GM23338 (cell line): ENCODE measurements around the gene PLPP2. TPM values are rescaled to one million over a fixed set of nuclear protein-coding genes. Genes with fewer than 3 reads are reported as not detected.
A peak's percentile ranks its signal among the peaks of the same experiment; 100 is the strongest.

Experiments used
- ATAC-seq: fragments of 200-7000 bp; cut with Tn5 transposase; 3 replicates; pipeline ENCODE4 v1.9.1; 2020
- DNase-seq: peaks from one replicate; pipeline ENCODE4 v3.0.0-alpha.2; 2015; ENCODE audit warnings: low spot score
- H2AFZ ChIP-seq: fragments of 200-600 bp; sonication (generic); 2 replicates; pipeline ENCODE4 v1.8.0; 2016; ENCODE audit warnings: antibody characterized with exemption, mild to moderate bottlenecking, moderate library complexity
- H3F3A ChIP-seq: fragments of 200-600 bp; sonication (generic); replicated peaks from 2 replicates; pipeline ENCODE4 v1.8.0; 2017; ENCODE audit warnings: antibody characterized with exemption, mixed run types, low read depth
- H3K27ac ChIP-seq: fragments of 200-600 bp; sonication (generic); 2 replicates; pipeline ENCODE4 v1.6.1; 2016; ENCODE audit warnings: low read depth
- H3K27me3 ChIP-seq: fragments of 200-600 bp; sonication (generic); 2 replicates; pipeline ENCODE4 v1.8.0; 2016; ENCODE audit warnings: mild to moderate bottlenecking, mixed run types, moderate library complexity; ENCODE audit not compliant: insufficient read depth
- H3K36me3 ChIP-seq: fragments of 200-600 bp; sonication (generic); 2 replicates; pipeline ENCODE4 v1.8.0; 2016; ENCODE audit warnings: mild to moderate bottlenecking; ENCODE audit not compliant: insufficient read depth
- H3K4me1 ChIP-seq: fragments of 200-600 bp; sonication (generic); 2 replicates; pipeline ENCODE4 v1.8.0; 2016; ENCODE audit warnings: mild to moderate bottlenecking, moderate library complexity; ENCODE audit not compliant: insufficient read depth
- H3K4me2 ChIP-seq: fragments of 200-600 bp; sonication (generic); 2 replicates; pipeline ENCODE4 v1.7.1; 2017; ENCODE audit warnings: mixed run types
- H3K4me3 ChIP-seq: fragments of 200-600 bp; sonication (generic); 2 replicates; pipeline ENCODE4 v1.6.1; 2016; ENCODE audit warnings: mixed run types
- H3K79me2 ChIP-seq: fragments of 200-600 bp; sonication (generic); replicated peaks from 2 replicates; pipeline ENCODE4 v1.8.0; 2017; ENCODE audit warnings: mild to moderate bottlenecking; ENCODE audit not compliant: insufficient read depth
- H3K9me2 ChIP-seq: fragments of 200-600 bp; sonication (generic); 2 replicates; pipeline ENCODE4 v1.8.0; 2017; ENCODE audit not compliant: insufficient read depth
- H4K20me1 ChIP-seq: fragments of 200-600 bp; sonication (generic); replicated peaks from 2 replicates; pipeline ENCODE4 v1.8.0; 2017; ENCODE audit warnings: mild to moderate bottlenecking; ENCODE audit not compliant: insufficient read depth
- H3K27ac Mint-ChIP-seq: 2 replicates; pipeline ENCODE4 v1.8.0; 2020; ENCODE audit warnings: inconsistent platforms, mild to moderate bottlenecking, moderate library complexity, mixed read lengths
- H3K27me3 Mint-ChIP-seq: 3 replicates; pipeline ENCODE4 v1.8.0; 2022; ENCODE audit warnings: low read depth, mild to moderate bottlenecking, moderate library complexity, mixed read lengths, inconsistent platforms; ENCODE audit not compliant: insufficient read depth, poor library complexity
- H3K36me3 Mint-ChIP-seq: 3 replicates; pipeline ENCODE4 v1.8.0; 2021; ENCODE audit warnings: low read depth, mild to moderate bottlenecking, inconsistent platforms, moderate library complexity, mixed read lengths
- H3K4me1 Mint-ChIP-seq: 3 replicates; pipeline ENCODE4 v1.8.0; 2020; ENCODE audit warnings: mild to moderate bottlenecking, inconsistent platforms, mixed read lengths
- H3K4me3 Mint-ChIP-seq: 3 replicates; pipeline ENCODE4 v1.8.0; 2021; ENCODE audit warnings: moderate library complexity, mild to moderate bottlenecking, inconsistent platforms, mixed read lengths
- H3K9me3 Mint-ChIP-seq: 3 replicates; pipeline ENCODE4 v1.8.0; 2020; ENCODE audit warnings: moderate library complexity, mild to moderate bottlenecking, inconsistent platforms, mixed read lengths
- CREB1 ChIP-seq: fragments of 250-450 bp; sonication (Bioruptor Pico); IDR thresholded peaks from 2 replicates; pipeline ENCODE4 v1.5.0; 2020; ENCODE audit warnings: low read depth, mild to moderate bottlenecking, moderate library complexity
- CTCF ChIP-seq, 2 experiments: fragments of 200-600 bp in 1 of 2; sonication (generic) in 1 of 2; conservative IDR thresholded peaks; 2 replicates each; pipeline versions ENCODE4 v1.5.1 to v1.6.1; 2016 to 2017; ENCODE audit warnings: antibody characterized with exemption in 2 of 2, low read depth in 2 of 2, mild to moderate bottlenecking in 2 of 2, moderate library complexity in 1 of 2
- ETS1 ChIP-seq: IDR thresholded peaks from 2 replicates; pipeline ENCODE4 v1.6.1; 2016; ENCODE audit warnings: antibody characterized with exemption
- EZH2 ChIP-seq: fragments of 200-600 bp; sonication (generic); IDR thresholded peaks from one replicate; pipeline ENCODE4 v1.8.0; 2017; ENCODE audit warnings: antibody characterized with exemption, mild to moderate bottlenecking, low read depth; ENCODE audit not compliant: unreplicated experiment
- EZH2phosphoT487 ChIP-seq: fragments of 200-600 bp; sonication (generic); IDR thresholded peaks from one replicate; pipeline ENCODE4 v1.8.1; 2018; ENCODE audit warnings: antibody characterized with exemption; ENCODE audit not compliant: unreplicated experiment
- NANOG ChIP-seq: IDR thresholded peaks from 2 replicates; pipeline ENCODE4 v1.6.1; 2016; ENCODE audit warnings: antibody characterized with exemption, borderline replicate concordance
- POLR2AphosphoS5 ChIP-seq: IDR thresholded peaks from 2 replicates; pipeline ENCODE4 v1.6.1; 2016; ENCODE audit warnings: antibody characterized with exemption, low read depth
- REST ChIP-seq: IDR thresholded peaks from one replicate; pipeline ENCODE4 v1.6.1; 2018; ENCODE audit warnings: antibody characterized with exemption; ENCODE audit not compliant: unreplicated experiment
- STAT1 ChIP-seq: IDR thresholded peaks from one replicate; pipeline ENCODE4 v1.6.1; 2016; ENCODE audit warnings: antibody characterized with exemption; ENCODE audit not compliant: unreplicated experiment
- ZNF114 ChIP-seq: fragments of 250-450 bp; sonication (Bioruptor Pico); IDR thresholded peaks from 2 replicates; pipeline ENCODE4 v1.5.0; 2020; ENCODE audit warnings: mild to moderate bottlenecking, moderate library complexity
- polyA plus RNA-seq: library from polyadenylated mRNA; unstranded; fragments of >200 nt; fragmentation: Nextera tagmentation; extraction: Ambion mirVana; gene quantifications from 2 replicates; pipeline ENCODE4 v1.2.1, GENCODE V29; 2016
- total RNA-seq: library from RNA; depleted of rRNA; stranded (reverse); fragments of >200 nt; shearing (Covaris generic); gene quantifications from 2 replicates; pipeline ENCODE4 v1.2.3, GENCODE V29; 2014

PLPP2 gene
- total and polyA plus RNA-seq, 2 experiments from 2014 or later, result 58.3 to 82.6 TPM

DNA sequence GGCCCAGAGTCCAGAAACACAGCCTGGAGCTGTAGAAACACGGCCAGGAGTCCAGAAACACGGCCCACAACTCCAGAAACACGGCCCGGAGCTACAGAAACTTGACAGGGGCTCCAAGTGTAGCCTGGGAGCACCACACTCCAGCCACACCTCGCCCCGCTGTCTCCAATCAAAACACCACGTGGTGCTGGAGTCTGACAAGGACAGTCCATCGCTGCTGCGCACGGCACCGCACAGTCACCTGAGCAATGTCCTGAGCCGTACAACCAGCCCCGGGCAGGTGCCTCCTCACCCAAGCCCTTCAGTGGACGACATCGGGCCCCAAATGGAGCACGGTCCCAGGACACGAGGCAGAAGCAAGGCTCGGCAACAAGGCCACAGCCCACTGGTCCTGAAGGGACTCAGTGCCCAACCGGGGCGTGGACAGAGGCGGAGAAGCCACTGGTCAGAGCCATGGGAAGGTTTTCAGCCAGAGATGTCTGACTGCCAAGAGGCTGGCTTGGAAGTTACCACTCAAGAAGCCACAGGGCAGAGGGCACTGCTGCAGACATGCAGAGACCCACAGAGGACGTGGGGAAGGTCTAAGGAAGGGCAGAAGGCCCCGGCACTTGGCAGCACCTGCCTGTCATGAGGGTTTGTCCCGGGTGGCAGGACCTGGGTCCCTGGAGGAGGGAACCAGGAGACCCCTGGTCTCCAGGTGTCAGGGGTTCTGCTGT, 19.7 kb upstream of the PLPP2 start:
- Histone ChIP-seq H3K4me1 (no peaks in the 10 kb centered on the region), H3F3A (no peaks in the 10 kb centered on the region), H3K36me3 (no peaks in the 10 kb centered on the region), H3K79me2 (peaks cover 15% of the 10 kb centered on the region), H3K4me3 (no peak overlapping the region), H4K20me1 (no peaks in the 10 kb centered on the region), H3K4me2 (no peak overlapping the region), H3K27me3 (no peaks in the 10 kb centered on the region), H3K27ac (no peak overlapping the region), H2AFZ (no peak overlapping the region), H3K9me2 (no peaks in the 10 kb centered on the region)
- TF ChIP-seq ZNF114 (CRISPR knock-in tag) (no peak), EZH2phosphoT487 (no peak), CTCF (conservative IDR thresholded peaks at IDR 0.05; ENCODE audit: low read depth in 2 of 2) (no peak), POLR2AphosphoS5 (no peak), NANOG (no peak), EZH2 (no peak), STAT1 (no peak), REST (no peak)
- no peak overlapping the region for H3K27ac Mint-ChIP-seq
- no peaks in the 10 kb centered on the region for H3K4me1 Mint-ChIP-seq
- no peaks in the 10 kb centered on the region; the same call in 2 of the 3 replicates for H3K9me3 Mint-ChIP-seq
- peaks cover 64% of the 10 kb centered on the region for H3K36me3 Mint-ChIP-seq
- peaks cover 7% of the 10 kb centered on the region for H3K27me3 Mint-ChIP-seq
- no peak overlapping the region for H3K4me3 Mint-ChIP-seq
- ATAC-seq (no peak), DNase-seq (no peak)

- H3K4me1 Mint-ChIP-seq, result no peaks in the 10 kb centered on the region
- Histone ChIP-seq H3F3A (no peaks in the 10 kb centered on the region), H3K79me2 (peaks cover 7% of the 10 kb centered on the region), H3K4me3 (no peak overlapping the region), H3K27me3 (no peaks in the 10 kb centered on the region), H3K4me1 (no peaks in the 10 kb centered on the region), H3K4me2 (no peak overlapping the region), H3K36me3 (no peaks in the 10 kb centered on the region; the same call in 1 of the 2 replicates), H3K27ac (no peak overlapping the region), H3K9me2 (no peaks in the 10 kb centered on the region), H4K20me1 (no peaks in the 10 kb centered on the region), H2AFZ (no peak overlapping the region)
- ATAC-seq (peak; percentile 59), DNase-seq (peak; percentile 62)
- no peak overlapping the region for H3K4me3 Mint-ChIP-seq
- peaks cover 64% of the 10 kb centered on the region for H3K36me3 Mint-ChIP-seq
- H3K27me3 Mint-ChIP-seq, result peaks cover 7% of the 10 kb centered on the region
- no peaks in the 10 kb centered on the region; the same call in 2 of the 3 replicates for H3K9me3 Mint-ChIP-seq
- H3K27ac Mint-ChIP-seq, result no peak overlapping the region
- TF ChIP-seq NANOG (no peak), EZH2phosphoT487 (no peak), ETS1 (no peak), ZNF114 (CRISPR knock-in tag) (no peak), CREB1 (CRISPR knock-in tag) (no peak)
Observed at GRCh38 chr19:310141-310651, 19.0 kb upstream of the PLPP2 start.
